ENCODE measurements around the gene RPTOR. TPM values are rescaled to one million over a fixed set of nuclear protein-coding genes. Genes with fewer than 3 reads are reported as not detected.

RPTOR gene
- total and polyA plus RNA-seq, 2 donors (not counting 1 experiment from before 2014, with no cell fraction given): 6.7 to 22.8 TPM

GRCh38 chr17:80568246-80568645, 23.6 kb downstream of the RPTOR start:
- Histone ChIP-seq H2AFZ (ENCODE audit: low read length) (no peak overlapping the region), H3K9ac (ENCODE audit: insufficient read depth, low read length) (no peak overlapping the region), H3K4me2 (ENCODE audit: extremely low read depth, insufficient read depth, low read length) (no peak overlapping the region), H3K36me3 (ENCODE audit: control insufficient read depth, insufficient read depth, low read length) (no peaks in the 10 kb centered on the region), H3K4me3 (replicated peaks in 1 of 4; ENCODE audit: control extremely low read depth in 1 of 4, insufficient read depth in 1 of 4, low read depth in 3 of 4, low read length in 4 of 4) (no peak overlapping the region), H3K4me1 (ENCODE audit: control insufficient read depth, extremely low read depth, insufficient read depth, low read length) (no peaks in the 10 kb centered on the region), H3K27ac (ENCODE audit: insufficient read depth, low read length) (no peak overlapping the region), H3K9me3 (ENCODE audit: control insufficient read depth, insufficient read depth, low read depth, low read length) (no peaks in the 10 kb centered on the region), H3K27me3 (ENCODE audit: control insufficient read depth, insufficient read depth, low read length) (no peaks in the 10 kb centered on the region), H3K79me2 (ENCODE audit: control insufficient read depth, insufficient read depth, low read length) (peaks cover 18% of the 10 kb centered on the region), H4K20me1 (ENCODE audit: control insufficient read depth, extremely low read depth, insufficient read depth, low read length) (no peaks in the 10 kb centered on the region)
- no peak for DNase-seq (ENCODE audit: low read depth in 2 of 2)
- no peak for TF ChIP-seq CTCF (conservative IDR thresholded peaks at IDR 0.05 in 1 of 2, IDR thresholded peaks at IDR 0.05 in 1 of 2; ENCODE audit: low read depth in 1 of 2, low read length in 2 of 2)
- TF ChIP-seq EZH2 (IDR thresholded peaks at IDR 0.05; ENCODE audit: low read length, missing control alignments): no peak

DNA sequence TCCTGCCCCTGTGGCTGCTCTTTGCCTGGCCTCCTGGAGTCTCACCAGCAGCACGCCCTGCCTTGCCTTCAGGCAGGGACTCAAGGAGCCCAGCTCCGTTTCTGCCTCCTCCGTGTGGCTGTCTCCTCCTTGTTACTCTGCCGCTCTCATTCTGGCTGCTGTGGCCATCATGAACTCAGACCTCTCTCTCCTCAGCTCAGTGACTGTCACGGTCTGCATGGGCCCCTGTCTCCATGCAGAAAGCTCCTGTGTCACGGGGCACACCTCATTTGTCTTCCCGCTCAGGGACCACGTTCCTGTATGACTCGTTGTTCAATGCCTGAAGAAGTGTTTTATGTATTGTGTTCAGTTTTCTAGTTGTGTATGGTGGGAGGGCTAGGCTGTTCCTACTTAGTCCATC, 25.3 kb downstream of the RPTOR start:
- TF ChIP-seq EZH2 (IDR thresholded peaks at IDR 0.05; ENCODE audit: low read length, missing control alignments) (no peak), CTCF (conservative IDR thresholded peaks at IDR 0.05 in 1 of 2, IDR thresholded peaks at IDR 0.05 in 1 of 2; ENCODE audit: low read depth in 1 of 2, low read length in 2 of 2) (no peak)
- Histone ChIP-seq H3K27me3 (ENCODE audit: control insufficient read depth, insufficient read depth, low read length) (no peaks in the 10 kb centered on the region), H3K9me3 (ENCODE audit: control insufficient read depth, insufficient read depth, low read depth, low read length) (no peaks in the 10 kb centered on the region), H3K27ac (ENCODE audit: insufficient read depth, low read length) (no peak overlapping the region), H3K79me2 (ENCODE audit: control insufficient read depth, insufficient read depth, low read length) (peaks cover 15% of the 10 kb centered on the region), H3K4me2 (ENCODE audit: extremely low read depth, insufficient read depth, low read length) (no peak overlapping the region), H3K36me3 (ENCODE audit: control insufficient read depth, insufficient read depth, low read length) (no peaks in the 10 kb centered on the region), H3K4me1 (ENCODE audit: control insufficient read depth, extremely low read depth, insufficient read depth, low read length) (no peaks in the 10 kb centered on the region), H2AFZ (ENCODE audit: low read length) (no peak overlapping the region), H3K9ac (ENCODE audit: insufficient read depth, low read length) (no peak overlapping the region), H3K4me3 (replicated peaks in 1 of 4; ENCODE audit: control extremely low read depth in 1 of 4, insufficient read depth in 1 of 4, low read depth in 3 of 4, low read length in 4 of 4) (no peak overlapping the region), H4K20me1 (ENCODE audit: control insufficient read depth, extremely low read depth, insufficient read depth, low read length) (no peaks in the 10 kb centered on the region)
- DNase-seq (ENCODE audit: low read depth in 2 of 2): no peak

DNA sequence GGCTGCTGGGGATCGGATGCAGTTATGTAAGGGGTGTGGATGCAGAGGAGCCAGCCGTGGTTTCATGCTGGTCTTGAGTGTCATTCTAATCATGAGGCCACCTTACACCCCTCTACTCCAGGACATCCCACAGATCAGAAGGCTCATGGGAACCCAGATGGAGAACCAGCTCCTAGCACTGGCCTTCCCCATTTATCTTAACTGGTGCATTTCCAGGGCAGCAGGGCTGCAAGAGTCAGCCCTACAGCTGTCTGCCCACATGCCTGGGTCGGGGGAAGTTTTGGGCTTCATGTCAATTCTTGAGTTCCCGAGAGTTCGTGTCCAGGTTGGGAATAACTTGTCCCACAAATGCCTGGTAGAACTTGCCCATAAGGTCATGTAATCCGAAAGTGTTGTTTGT, 29.1 kb downstream of the RPTOR start:
- no peak for TF ChIP-seq EZH2 (IDR thresholded peaks at IDR 0.05; ENCODE audit: low read length, missing control alignments)
- no peak for TF ChIP-seq CTCF (conservative IDR thresholded peaks at IDR 0.05 in 1 of 2, IDR thresholded peaks at IDR 0.05 in 1 of 2; ENCODE audit: low read depth in 1 of 2, low read length in 2 of 2)
- no peaks in the 10 kb centered on the region for H3K36me3 ChIP-seq (ENCODE audit: control insufficient read depth, insufficient read depth, low read length)
- H3K9me3 ChIP-seq (ENCODE audit: control insufficient read depth, insufficient read depth, low read depth, low read length): no peaks in the 10 kb centered on the region
- peaks cover 19% of the 10 kb centered on the region for H3K79me2 ChIP-seq (ENCODE audit: control insufficient read depth, insufficient read depth, low read length)
- H3K9ac ChIP-seq (ENCODE audit: insufficient read depth, low read length): no peak overlapping the region
- H3K27ac ChIP-seq (ENCODE audit: insufficient read depth, low read length): no peak overlapping the region
- H4K20me1 ChIP-seq (ENCODE audit: control insufficient read depth, extremely low read depth, insufficient read depth, low read length): no peaks in the 10 kb centered on the region
- no peaks in the 10 kb centered on the region for H3K27me3 ChIP-seq (ENCODE audit: control insufficient read depth, insufficient read depth, low read length)
- DNase-seq (ENCODE audit: low read depth in 2 of 2): no peak
- H3K4me3 ChIP-seq (replicated peaks in 1 of 4; ENCODE audit: control extremely low read depth in 1 of 4, insufficient read depth in 1 of 4, low read depth in 3 of 4, low read length in 4 of 4): no peak overlapping the region
- no peak overlapping the region for H3K4me2 ChIP-seq (ENCODE audit: extremely low read depth, insufficient read depth, low read length)
- no peaks in the 10 kb centered on the region for H3K4me1 ChIP-seq (ENCODE audit: control insufficient read depth, extremely low read depth, insufficient read depth, low read length)
- H2AFZ ChIP-seq (ENCODE audit: low read length): no peak overlapping the region
